Measurements from ENCODE around the gene HBD.

- TF ChIP-seq POLR2A (IDR thresholded peaks at IDR 0.05) (no peak), CTCF (IDR thresholded peaks at IDR 0.05) (no peak)
Measured at GRCh38 chr11:5233307-5233706, 976 bp downstream of the HBD start.

Measured in tibial nerve (tissue), 3 donors.